GM12873 (cell line): Measurements from ENCODE around the gene BCAN.

Experiments used
- CTCF ChIP-seq: IDR thresholded peaks from 2 replicates; pipeline ENCODE4 v1.5.1; 2012; ENCODE audit warnings: low read depth, mild to moderate bottlenecking, moderate library complexity, low read length, control low read depth; ENCODE audit not compliant: insufficient read depth; ENCODE audit errors: missing control alignments

Gene BCAN

GRCh38 chr1:156598125-156598524, 43.8 kb upstream of the BCAN start:
- no peak for TF ChIP-seq CTCF

- TF ChIP-seq CTCF = no peak
Measured at GRCh38 chr1:156598731-156599432, 43.0 kb upstream of the BCAN start.

- TF ChIP-seq CTCF = peak; percentile 38
Measured at GRCh38 chr1:156599811-156600210, 42.1 kb upstream of the BCAN start.

- TF ChIP-seq CTCF = no peak
Measured at GRCh38 chr1:156600733-156601121, 41.2 kb upstream of the BCAN start.

GRCh38 chr1:156601122-156601830, 40.6 kb upstream of the BCAN start, which contains the start of gene GPATCH4:
TSS of gene GPATCH4 (minus strand) at chr1:156601479.
- no peak for TF ChIP-seq CTCF

GRCh38 chr1:156601892-156602291, 40.0 kb upstream of the BCAN start:
- no peak for TF ChIP-seq CTCF

GRCh38 chr1:156602557-156602993, 39.3 kb upstream of the BCAN start:
- peak; percentile 48 for TF ChIP-seq CTCF
